ENCODE results near the gene LACTB.

The LACTB gene

GRCh38 chr15:63122002-63122875 is 578 bp downstream of the LACTB start:
- DNase-seq (ENCODE audit: low spot score) (peak; percentile 96), FAIRE-seq (peak; percentile 96)

GRCh38 chr15:63124506-63124905 is 2.8 kb downstream of the LACTB start:
- FAIRE-seq: no peak

GRCh38 chr15:63126726-63127125 is 5.1 kb downstream of the LACTB start:
- no peak for FAIRE-seq

More at GRCh38 chr15:63124506-63124905, 2.8 kb downstream of the LACTB start:
- DNase-seq (ENCODE audit: low spot score): no peak

GRCh38 chr15:63133786-63134185 is 12.1 kb downstream of the LACTB start:
- no peak for FAIRE-seq
- no peak for DNase-seq (ENCODE audit: low spot score)

More at GRCh38 chr15:63126726-63127125, 5.1 kb downstream of the LACTB start:
- no peak for DNase-seq (ENCODE audit: low spot score)

- FAIRE-seq: peak; percentile 32
These were observed 12.8 kb downstream of the LACTB start for GRCh38 chr15:63134245-63134985.

GRCh38 chr15:63135281-63135680 is 13.6 kb downstream of the LACTB start:
- DNase-seq (ENCODE audit: low spot score) (no peak), FAIRE-seq (no peak)

More at GRCh38 chr15:63134245-63134985, 12.8 kb downstream of the LACTB start:
- DNase-seq (ENCODE audit: low spot score): no peak

- FAIRE-seq (no peak), DNase-seq (ENCODE audit: low spot score) (no peak)
These were observed 14.1 kb downstream of the LACTB start for GRCh38 chr15:63135804-63136203.

- FAIRE-seq (no peak), DNase-seq (ENCODE audit: low spot score) (no peak)
These were observed 15.1 kb downstream of the LACTB start for GRCh38 chr15:63136742-63137141.

GRCh38 chr15:63140936-63141335 is 19.3 kb downstream of the LACTB start:
- FAIRE-seq: no peak
- no peak for DNase-seq (ENCODE audit: low spot score)

- DNase-seq (ENCODE audit: low spot score): no peak
- FAIRE-seq: no peak
These were observed 23.8 kb downstream of the LACTB start for GRCh38 chr15:63145426-63145825.

- FAIRE-seq (no peak), DNase-seq (ENCODE audit: low spot score) (no peak)
These were observed 25.0 kb downstream of the LACTB start for GRCh38 chr15:63146684-63147083.

- no peak for FAIRE-seq
- no peak for DNase-seq (ENCODE audit: low spot score)
These were observed 30.0 kb downstream of the LACTB start for GRCh38 chr15:63151665-63152064.

- DNase-seq (ENCODE audit: low spot score) (no peak), FAIRE-seq (no peak)
These were observed 33.8 kb downstream of the LACTB start for GRCh38 chr15:63155486-63155885.

- no peak for DNase-seq (ENCODE audit: low spot score)
- FAIRE-seq: no peak
These were observed 34.5 kb downstream of the LACTB start for GRCh38 chr15:63156086-63156710.

GRCh38 chr15:63156755-63157117 is 35.1 kb downstream of the LACTB start:
- FAIRE-seq: no peak
- peak; percentile 39 for DNase-seq (ENCODE audit: low spot score)

- peak; percentile 90 for FAIRE-seq
- DNase-seq (ENCODE audit: low spot score): peak; percentile 95
These were observed 35.6 kb downstream of the LACTB start, which contains the start of gene RPS27L for GRCh38 chr15:63157118-63157843. Gene RPS27L (minus strand): TSS chr15:63157477. CDS start chr15:63157405, 72 bp downstream.

- peak; percentile 80 for DNase-seq (ENCODE audit: low spot score)
- no peak for FAIRE-seq
These were observed 36.3 kb downstream of the LACTB start for GRCh38 chr15:63157891-63158431.

- no peak for FAIRE-seq
These were observed 39.0 kb downstream of the LACTB start for GRCh38 chr15:63160638-63161037.

GRCh38 chr15:63163217-63163616 is 41.6 kb downstream of the LACTB start:
- DNase-seq (ENCODE audit: low spot score) (no peak), FAIRE-seq (no peak)

More at GRCh38 chr15:63160638-63161037, 39.0 kb downstream of the LACTB start:
- no peak for DNase-seq (ENCODE audit: low spot score)

- no peak for FAIRE-seq
These were observed 43.7 kb downstream of the LACTB start for GRCh38 chr15:63165166-63165859.

More at GRCh38 chr15:63165166-63165859, 43.7 kb downstream of the LACTB start:
- no peak for DNase-seq (ENCODE audit: low spot score)
